Activated CD8-positive, alpha-beta T cell treated with anti-CD3 and anti-CD28 coated beads, Interleukin-2, amount 10 ng/mL, durations not matched to agents 7 days and 5 days (primary cell): ENCODE measurements around the gene RASGRP3. TPM values are rescaled to one million over a fixed set of nuclear protein-coding genes. Genes with fewer than 3 reads are reported as not detected.

Experiments
- ATAC-seq: fragments of 150-1000 bp; cut with Tn5 transposase; one replicate; pipeline ENCODE4 v1.10.0; 2021; ENCODE audit warnings: moderate library complexity
- CTCF ChIA-PET: fragments of 350-600 bp; sonication (Branson Sonifier 250); formaldehyde crosslinking; loops from one replicate; lab custom pipeline; 2021; ENCODE audit warnings: antibody characterized with exemption; lab: Charles Lee
- POLR2A ChIA-PET: fragments of 350-600 bp; sonication (Branson Sonifier 250); formaldehyde crosslinking; loops from one replicate; lab custom pipeline; 2021; ENCODE audit warnings: antibody characterized with exemption; lab: Charles Lee
- DNase-seq: peaks from one replicate; pipeline ENCODE4 v3.0.0-alpha.2; 2020
- H3K27ac Mint-ChIP-seq: one replicate; pipeline ENCODE4 v1.8.0; 2021; ENCODE audit warnings: mild to moderate bottlenecking, mixed read lengths
- H3K27me3 Mint-ChIP-seq: one replicate; pipeline ENCODE4 v1.8.0; 2021; ENCODE audit warnings: low read depth, mixed read lengths
- H3K36me3 Mint-ChIP-seq: one replicate; pipeline ENCODE4 v1.8.0; 2021; ENCODE audit warnings: low read depth, mixed read lengths
- H3K4me1 Mint-ChIP-seq: one replicate; pipeline ENCODE4 v1.8.0; 2021; ENCODE audit warnings: low read depth, mixed read lengths
- H3K4me3 Mint-ChIP-seq: one replicate; pipeline ENCODE4 v1.8.0; 2021; ENCODE audit warnings: mild to moderate bottlenecking, mixed read lengths
- H3K9me3 Mint-ChIP-seq: one replicate; pipeline ENCODE4 v1.8.0; 2022; ENCODE audit warnings: mixed read lengths; ENCODE audit not compliant: insufficient read depth
- total RNA-seq, 2 experiments: library from RNA; stranded (reverse); gene quantifications; one replicate each; pipeline ENCODE4 v1.2.3, GENCODE V29; 2021

The RASGRP3 gene
- total RNA-seq, 2 experiments from 2014 or later = 3.7 to 4.0 TPM

- no peak for DNase-seq
- Mint-ChIP-seq H3K27me3 (peaks cover 2% of the 10 kb centered on the region), H3K4me3 (no peak overlapping the region), H3K27ac (no peak overlapping the region), H3K4me1 (peaks cover 2% of the 10 kb centered on the region), H3K36me3 (peaks cover 16% of the 10 kb centered on the region), H3K9me3 (peaks cover 10% of the 10 kb centered on the region)
- ChIA-PET POLR2A (no interaction called here), CTCF (interaction anchor here (1.4 to 2.1 kb wide), 2 partner anchors 9 to 99 kb away, joined by 3 to 10 read pairs; no protein-coding TSS in a partner anchor)
- ATAC-seq = no peak
Observed at GRCh38 chr2:33485051-33485450, 8.6 kb downstream of the RASGRP3 start.

- ChIA-PET POLR2A (no interaction called here), CTCF (interaction anchor here (2.1 kb wide), 1 partner anchor 11 kb away, joined by 10 read pairs; no protein-coding TSS in a partner anchor)
- DNase-seq (no peak), ATAC-seq (no peak)
- Mint-ChIP-seq H3K9me3 (peaks cover 10% of the 10 kb centered on the region), H3K36me3 (peaks cover 17% of the 10 kb centered on the region), H3K27ac (no peak overlapping the region), H3K4me1 (peaks cover 2% of the 10 kb centered on the region), H3K4me3 (no peak overlapping the region), H3K27me3 (peaks cover 2% of the 10 kb centered on the region)
Observed at GRCh38 chr2:33486544-33486943, 10.1 kb downstream of the RASGRP3 start.

DNA sequence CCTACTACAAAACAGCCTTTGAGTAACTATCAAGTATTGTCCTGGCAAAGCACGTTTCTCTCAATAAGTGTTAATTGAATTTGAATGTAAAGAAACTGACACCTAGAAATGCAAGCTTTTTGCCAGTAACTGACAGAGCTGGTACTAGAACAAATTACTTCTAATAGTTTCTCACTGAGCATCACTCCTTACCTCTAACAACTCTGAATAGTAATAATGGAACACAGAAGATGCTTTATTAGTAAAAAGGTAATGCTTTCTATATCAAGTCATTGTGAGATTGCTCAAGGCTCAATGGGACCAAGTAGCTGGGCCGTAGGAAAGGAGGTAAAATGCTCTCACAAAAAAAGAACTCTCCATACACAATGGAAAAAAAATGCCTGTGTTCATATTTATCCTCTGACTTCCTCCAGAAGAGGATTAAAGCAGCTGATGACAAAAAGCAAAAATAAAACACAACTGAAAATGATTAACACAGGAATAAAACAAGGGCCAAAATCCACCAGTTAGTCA, 11.8 kb downstream of the RASGRP3 start:
- no peak overlapping the region for H3K27ac Mint-ChIP-seq
- ATAC-seq = no peak
- CTCF ChIA-PET = interaction anchor here (1.4 kb wide), 1 partner anchor 12 kb away, joined by 7 read pairs; no protein-coding TSS in a partner anchor

DNA sequence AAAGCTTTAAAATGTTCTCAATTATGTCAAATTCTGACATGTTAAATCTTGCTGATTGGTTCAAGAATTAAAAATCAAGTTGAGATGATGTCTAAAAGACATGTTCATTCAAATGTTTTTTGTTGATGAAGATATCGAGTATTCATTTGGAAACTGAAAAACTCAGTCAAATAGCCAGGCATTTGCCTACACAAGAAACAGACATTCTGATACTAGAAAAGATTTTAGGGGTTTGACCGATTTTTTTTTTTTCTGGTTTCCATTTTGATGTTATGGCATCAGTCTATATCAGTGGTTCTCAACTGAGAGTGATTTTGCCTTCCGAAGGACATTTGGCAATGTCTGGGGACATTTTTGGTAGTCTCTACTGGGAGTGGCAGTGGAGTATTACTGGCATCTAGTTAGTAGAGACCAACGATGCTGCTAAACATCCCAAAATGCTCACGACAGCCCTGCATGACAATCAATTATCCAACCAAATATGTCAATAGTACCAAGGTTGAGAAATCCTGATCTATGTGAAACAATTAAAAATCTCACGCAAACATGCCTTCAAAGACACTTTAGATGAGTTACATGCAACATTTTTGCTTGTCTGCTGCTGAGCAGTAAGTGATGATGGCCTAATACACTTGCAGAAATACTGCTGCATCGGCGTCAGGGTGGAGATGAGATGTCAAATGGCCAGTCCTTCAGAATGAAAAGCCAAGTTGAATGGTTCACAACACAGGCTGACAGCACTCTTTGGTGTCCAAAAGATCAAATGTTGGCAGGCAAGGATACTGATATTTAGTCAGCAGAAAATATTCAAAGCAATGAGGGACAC, 12.5 kb downstream of the RASGRP3 start:
- ATAC-seq = no peak
- peaks cover 3% of the 10 kb centered on the region for H3K4me1 Mint-ChIP-seq
- H3K9me3 Mint-ChIP-seq = peaks cover 10% of the 10 kb centered on the region
- CTCF ChIA-PET = interaction anchor here (1.0 to 1.4 kb wide), 2 partner anchors 13 kb away, joined by 3 to 7 read pairs; no protein-coding TSS in a partner anchor
- H3K4me3 Mint-ChIP-seq = no peak overlapping the region
- peaks cover 17% of the 10 kb centered on the region for H3K36me3 Mint-ChIP-seq
- H3K27ac Mint-ChIP-seq = no peak overlapping the region
- POLR2A ChIA-PET = interaction anchor here (0.7 kb wide), 1 partner anchor 11 kb away, joined by 3 read pairs; no protein-coding TSS in a partner anchor
- no peak for DNase-seq
- peaks cover 2% of the 10 kb centered on the region for H3K27me3 Mint-ChIP-seq

More for the DNA sequence above, 11.8 kb downstream of the RASGRP3 start:
- Mint-ChIP-seq H3K4me1 (peaks cover 2% of the 10 kb centered on the region), H3K36me3 (peaks cover 17% of the 10 kb centered on the region), H3K4me3 (no peak overlapping the region), H3K27me3 (peaks cover 2% of the 10 kb centered on the region), H3K9me3 (peaks cover 10% of the 10 kb centered on the region)
- DNase-seq = no peak
- POLR2A ChIA-PET = interaction anchor here (0.7 kb wide), 1 partner anchor 11 kb away, joined by 3 read pairs; no protein-coding TSS in a partner anchor

DNA sequence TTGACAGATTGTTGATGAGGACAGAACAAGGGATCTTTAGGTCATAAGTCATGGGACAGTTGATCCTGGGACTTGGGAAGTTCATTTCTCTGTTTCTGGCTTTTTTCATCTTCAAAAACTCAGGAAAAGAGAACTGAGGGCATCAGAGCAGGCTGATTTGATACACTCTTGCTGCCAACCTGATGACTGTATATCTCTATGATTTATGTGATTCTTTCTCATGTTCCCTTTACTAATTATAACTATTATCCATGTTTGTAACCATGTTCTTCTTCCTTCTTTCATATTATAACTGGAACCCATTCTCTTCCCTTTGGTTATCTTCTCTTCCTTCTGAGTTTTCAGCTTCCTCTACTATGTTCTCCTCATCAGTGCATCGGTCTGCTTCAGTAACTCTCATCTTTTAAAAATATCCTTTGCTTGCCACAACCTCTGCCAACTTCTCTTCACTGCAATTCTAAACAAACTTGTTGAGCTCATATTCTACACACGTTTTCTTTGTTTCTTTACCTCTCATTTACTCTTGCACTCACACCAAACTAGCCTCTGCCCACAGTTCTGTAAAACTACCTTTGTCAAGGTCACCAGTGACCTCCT, 13.5 kb downstream of the RASGRP3 start:
- ChIA-PET POLR2A (no interaction called here), CTCF (interaction anchor here (0.8 to 1.5 kb wide), 3 partner anchors 12 to 93 kb away, joined by 3 to 4 read pairs (median 3); no protein-coding TSS in a partner anchor)
- no peak overlapping the region for H3K27ac Mint-ChIP-seq
- DNase-seq = no peak
- peaks cover 4% of the 10 kb centered on the region for H3K27me3 Mint-ChIP-seq
- H3K9me3 Mint-ChIP-seq = peaks cover 10% of the 10 kb centered on the region
- H3K36me3 Mint-ChIP-seq = peaks cover 14% of the 10 kb centered on the region
- H3K4me1 Mint-ChIP-seq = peaks cover 10% of the 10 kb centered on the region
- no peak for ATAC-seq
- H3K4me3 Mint-ChIP-seq = no peak overlapping the region

- Mint-ChIP-seq H3K4me1 (peaks cover 26% of the 10 kb centered on the region), H3K36me3 (peaks cover 7% of the 10 kb centered on the region)
- CTCF ChIA-PET = interaction anchor here (1.7 kb wide), 1 partner anchor 16 kb away, joined by 4 read pairs; no protein-coding TSS in a partner anchor
Observed at GRCh38 chr2:33491441-33492084, 15.1 kb downstream of the RASGRP3 start.

GRCh38 chr2:33492399-33493134, 16.1 kb downstream of the RASGRP3 start:
- CTCF ChIA-PET = interaction anchor here (1.3 to 2.4 kb wide), 3 partner anchors 12 to 90 kb away, joined by 4 to 8 read pairs (median 5); no protein-coding TSS in a partner anchor
- no peak for ATAC-seq
- Mint-ChIP-seq H3K36me3 (peaks cover 2% of the 10 kb centered on the region), H3K27me3 (peaks cover 4% of the 10 kb centered on the region), H3K4me3 (no peak overlapping the region), H3K4me1 (peaks cover 31% of the 10 kb centered on the region), H3K9me3 (no peaks in the 10 kb centered on the region), H3K27ac (no peak overlapping the region)
- POLR2A ChIA-PET = no interaction called here
- DNase-seq = no peak

More at GRCh38 chr2:33491441-33492084, 15.1 kb downstream of the RASGRP3 start:
- peaks cover 4% of the 10 kb centered on the region for H3K27me3 Mint-ChIP-seq
- peaks cover 5% of the 10 kb centered on the region for H3K9me3 Mint-ChIP-seq
- H3K4me3 Mint-ChIP-seq = no peak overlapping the region
- ATAC-seq (no peak), DNase-seq (no peak)
- POLR2A ChIA-PET = no interaction called here
- H3K27ac Mint-ChIP-seq = no peak overlapping the region

DNA sequence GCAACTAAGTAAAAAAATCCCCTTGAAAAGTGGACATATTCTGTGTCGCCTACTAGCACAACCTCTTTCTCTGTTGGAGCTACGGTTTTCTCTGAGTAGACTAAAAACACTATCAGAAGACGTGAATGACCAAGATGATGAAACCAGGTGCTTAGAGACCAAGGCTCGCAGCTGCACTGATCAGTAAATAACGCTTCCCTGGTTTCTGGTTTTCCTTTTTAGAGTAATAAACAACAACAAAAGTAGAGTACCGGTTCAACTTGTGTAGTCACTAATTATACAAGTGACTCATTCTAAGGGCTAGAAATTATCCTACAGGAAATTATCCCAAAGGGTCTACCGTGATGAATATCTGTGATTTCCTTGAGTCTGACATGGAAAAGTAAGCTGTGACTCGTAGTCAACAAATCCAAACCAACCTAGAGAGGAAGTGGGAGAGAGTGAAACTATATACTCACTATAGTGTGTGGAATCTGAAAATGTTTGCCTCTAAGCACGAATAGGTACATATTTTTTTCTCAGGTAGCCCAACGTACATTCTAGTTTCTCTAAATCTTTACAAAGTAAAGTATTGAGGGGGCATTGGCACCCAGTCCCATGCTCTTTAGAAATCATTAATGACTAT, 17.8 kb downstream of the RASGRP3 start:
- DNase-seq = no peak
- Mint-ChIP-seq H3K27ac (no peak overlapping the region), H3K27me3 (peaks cover 2% of the 10 kb centered on the region), H3K4me1 (peaks cover 39% of the 10 kb centered on the region), H3K4me3 (no peak overlapping the region), H3K9me3 (no peaks in the 10 kb centered on the region), H3K36me3 (peaks cover 2% of the 10 kb centered on the region)
- ChIA-PET CTCF (interaction anchor here (0.9 to 5.1 kb wide), 4 partner anchors 14 to 89 kb away, joined by 3 to 34 read pairs (median 6); partner anchors contain the start of gene RASGRP3), POLR2A (interaction anchor here (2.1 kb wide), 1 partner anchor 18 kb away, joined by 10 read pairs; the partner anchor contains the start of gene RASGRP3)
- no peak for ATAC-seq

GRCh38 chr2:33494877-33495641, 18.6 kb downstream of the RASGRP3 start:
- no peak overlapping the region for H3K27ac Mint-ChIP-seq
- no peak overlapping the region for H3K4me3 Mint-ChIP-seq
- H3K36me3 Mint-ChIP-seq = peaks cover under 1% of the 10 kb centered on the region
- CTCF ChIA-PET = interaction anchor here (0.9 to 5.1 kb wide), 3 partner anchors 15 to 88 kb away, joined by 3 to 34 read pairs (median 8); partner anchors contain the start of gene RASGRP3
- POLR2A ChIA-PET = interaction anchor here (2.1 kb wide), 1 partner anchor 19 kb away, joined by 10 read pairs; the partner anchor contains the start of gene RASGRP3
- no peak for DNase-seq
- H3K27me3 Mint-ChIP-seq = peaks cover 2% of the 10 kb centered on the region
- H3K4me1 Mint-ChIP-seq = peaks cover 39% of the 10 kb centered on the region
- no peak for ATAC-seq
- H3K9me3 Mint-ChIP-seq = no peaks in the 10 kb centered on the region
